Hepatocyte (in vitro differentiated cells): ENCODE measurements around the gene TCFL5.

ENCODE experiments used
- CTCF ChIP-seq: fragments of 200-600 bp; sonication (generic); IDR thresholded peaks from 2 replicates; pipeline ENCODE4 v1.5.1; 2016; ENCODE audit warnings: antibody characterized with exemption, mild to moderate bottlenecking; ENCODE audit not compliant: poor library complexity
- EZH2 ChIP-seq: fragments of 200-600 bp; sonication (generic); IDR thresholded peaks from 2 replicates; pipeline ENCODE4 v1.6.1; 2016; ENCODE audit warnings: antibody characterized with exemption, mild to moderate bottlenecking, borderline replicate concordance
- EZH2phosphoT487 ChIP-seq: fragments of 200-600 bp; sonication (generic); IDR thresholded peaks from one replicate; pipeline ENCODE4 v1.6.1; 2018; ENCODE audit warnings: antibody characterized with exemption, mild to moderate bottlenecking, low read depth, moderate library complexity; ENCODE audit not compliant: unreplicated experiment, severe bottlenecking

- TF ChIP-seq CTCF, result no peak
- TF ChIP-seq EZH2, result no peak
- TF ChIP-seq EZH2phosphoT487, result no peak
These were observed 62.2 kb downstream of the TCFL5 start for GRCh38 chr20:62799459-62799858.
